ENCODE results near the gene PAPPA2.

DNA sequence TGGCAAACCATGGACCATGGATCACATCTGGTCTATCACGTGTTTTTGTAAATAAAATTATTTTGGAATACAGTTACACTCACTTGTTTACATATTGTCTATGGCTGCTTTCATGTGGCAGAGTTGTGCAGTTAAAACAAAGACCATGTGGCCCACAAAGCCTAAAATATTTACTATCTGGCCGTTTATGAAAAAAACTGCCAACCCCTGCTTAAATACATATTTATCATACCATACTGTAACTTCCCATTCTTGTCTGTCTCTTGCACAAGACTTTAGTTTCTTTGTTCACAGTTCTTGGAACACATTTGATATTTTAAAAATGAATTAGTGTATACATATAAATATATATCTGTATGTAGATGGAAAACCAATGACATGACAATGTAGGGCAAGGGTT is 141.5 kb downstream of the PAPPA2 start:
- TF ChIP-seq JUN (IDR thresholded peaks at IDR 0.05; ENCODE audit: borderline replicate concordance, low read depth, low read length), result no peak
- no peak for TF ChIP-seq JUN (CRISPR knock-in tag; IDR thresholded peaks at IDR 0.05; ENCODE audit: borderline replicate concordance)
- TF ChIP-seq RFX5 (IDR thresholded peaks at IDR 0.05; ENCODE audit: low read depth, low read length), result no peak
